PC-9 (cell line): ENCODE results near the gene C2CD4B. TPM values are rescaled to one million over a fixed set of nuclear protein-coding genes. Genes with fewer than 3 reads are reported as not detected.
A peak's percentile ranks its signal among the peaks of the same experiment; 100 is the strongest.

Source experiments
- BruUV-seq: library from RNA; stranded (reverse); fragments of 400-500 nt; replicated peaks from 2 replicates; lab custom pipeline; 2021; lab: Mats Ljungman, UMichigan
- CTCF ChIA-PET: fragments of 300-600 bp; sonication (Branson Sonifier 250); formaldehyde crosslinking; loops from one replicate; lab custom pipeline; 2022; ENCODE audit warnings: antibody characterized with exemption; lab: Charles Lee
- POLR2A ChIA-PET: fragments of 300-600 bp; sonication (Branson Sonifier 250); formaldehyde crosslinking; loops from one replicate; lab custom pipeline; 2022; ENCODE audit warnings: antibody characterized with exemption; ENCODE audit not compliant: unreplicated experiment; lab: Charles Lee
- DNase-seq, 2 experiments: peaks; one replicate each; pipeline versions ENCODE4 v3.0.0 to v3.0.0-alpha.2; 2015 to 2022; ENCODE audit warnings: mixed read lengths in 1 of 2
- H2AFZ ChIP-seq: fragments of 200-600 bp; sonication (generic); 2 replicates; pipeline ENCODE4 v1.8.1; 2017; ENCODE audit warnings: antibody characterized with exemption
- H3F3A ChIP-seq: fragments of 200-600 bp; sonication (generic); 2 replicates; pipeline ENCODE4 v1.8.1; 2017; ENCODE audit warnings: antibody characterized with exemption, mild to moderate bottlenecking, low read depth; ENCODE audit not compliant: insufficient read depth
- H3K27ac ChIP-seq: fragments of 200-600 bp; sonication (generic); 2 replicates; pipeline ENCODE4 v1.6.1; 2016; ENCODE audit warnings: mixed run types
- H3K27me3 ChIP-seq: fragments of 200-600 bp; sonication (generic); 2 replicates; pipeline ENCODE4 v1.6.1; 2016; ENCODE audit warnings: low read depth, mixed run types; ENCODE audit not compliant: insufficient read depth
- H3K36me3 ChIP-seq: fragments of 200-600 bp; sonication (generic); 2 replicates; pipeline ENCODE4 v1.6.1; 2016; ENCODE audit warnings: low read depth, mixed run types
- H3K4me1 ChIP-seq: fragments of 200-600 bp; sonication (generic); replicated peaks from 2 replicates; pipeline ENCODE4 v1.6.1; 2016; ENCODE audit warnings: mixed run types; ENCODE audit not compliant: insufficient read depth
- H3K4me2 ChIP-seq: fragments of 200-600 bp; sonication (generic); 2 replicates; pipeline ENCODE4 v1.6.1; 2017; ENCODE audit warnings: mixed run types
- H3K4me3 ChIP-seq: fragments of 200-600 bp; sonication (generic); 2 replicates; pipeline ENCODE4 v1.6.1; 2016; ENCODE audit warnings: mixed run types
- H3K79me2 ChIP-seq: fragments of 200-600 bp; sonication (generic); 2 replicates; pipeline ENCODE4 v1.6.1; 2017; ENCODE audit warnings: low read depth, mixed run types
- H3K9me2 ChIP-seq: fragments of 200-600 bp; sonication (generic); 2 replicates; pipeline ENCODE4 v1.8.1; 2017; ENCODE audit warnings: mild to moderate bottlenecking; ENCODE audit not compliant: insufficient read depth
- H3K9me3 ChIP-seq: fragments of 200-600 bp; sonication (generic); 2 replicates; pipeline ENCODE4 v1.8.1; 2016; ENCODE audit warnings: low read depth; ENCODE audit not compliant: insufficient read depth
- H4K20me1 ChIP-seq: fragments of 200-600 bp; sonication (generic); 2 replicates; pipeline ENCODE4 v1.8.1; 2017; ENCODE audit not compliant: insufficient read depth
- EZH2 ChIP-seq: fragments of 200-600 bp; sonication (generic); IDR thresholded peaks from 2 replicates; pipeline ENCODE4 v1.8.0; 2017; ENCODE audit warnings: antibody characterized with exemption, low read depth
- intact Hi-C: fragments of 100-400 bp; cut with micrococcal nuclease; formaldehyde crosslinking; loops from one replicate; pipeline ENCODE4 v1.10.0; 2022; ENCODE audit not compliant: unreplicated experiment
- total RNA-seq: library from RNA; stranded (reverse); gene quantifications from 2 replicates; pipeline ENCODE4 v1.2.3, GENCODE V29; 2021
- TF ChIP-seq, protein P1 (sequence below): fragments of 200-600 bp; sonication (generic); conservative IDR thresholded peaks from 2 replicates; pipeline ENCODE4 v1.6.1; 2017; ENCODE audit warnings: mixed run types, antibody characterized with exemption, mild to moderate bottlenecking, moderate library complexity

The C2CD4B gene
- total RNA-seq, 1 experiment from 2014 or later: not detected

DNA sequence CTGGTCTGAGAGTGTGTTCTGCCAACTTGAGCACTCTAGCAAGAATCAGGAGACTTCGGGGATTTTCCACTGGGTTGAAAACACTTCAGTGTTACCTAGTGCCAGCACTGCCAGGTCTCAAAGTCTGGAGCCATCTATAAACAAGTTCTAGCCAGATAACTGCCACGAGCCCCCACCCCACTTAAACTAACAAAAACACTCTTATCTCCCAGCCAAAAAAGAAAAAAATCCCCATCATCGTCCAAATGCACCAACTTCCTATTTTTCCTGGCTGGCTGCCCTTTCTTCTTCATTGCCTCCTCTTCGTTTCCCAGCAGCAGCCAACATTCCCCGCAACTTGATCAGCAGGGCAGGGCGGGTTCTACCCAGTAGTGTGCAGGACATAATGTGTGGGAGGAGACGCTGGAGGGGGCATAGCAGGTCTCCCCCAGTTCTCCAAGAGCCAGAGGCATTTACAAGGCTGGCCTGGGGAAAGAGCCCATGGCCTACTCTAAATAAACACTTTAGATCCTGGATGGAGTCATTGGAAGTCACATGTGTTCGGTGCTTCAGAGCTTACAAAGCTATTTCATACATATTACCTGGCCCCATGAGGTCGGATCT, 29.5 kb downstream of the C2CD4B start:
- ChIA-PET POLR2A (no interaction called here), CTCF (no interaction called here)
- no peaks in the 10 kb centered on the region for H3F3A ChIP-seq
- DNase-seq: peak in 1 of 2 experiments; percentile 34
- no peaks in the 10 kb centered on the region for H3K79me2 ChIP-seq
- H3K36me3 ChIP-seq: no peaks in the 10 kb centered on the region
- H3K4me3 ChIP-seq: no peak overlapping the region
- no peak overlapping the region for H3K27ac ChIP-seq
- intact Hi-C loops: loop anchor here (5.0 kb wide), 1 partner anchor 263 kb away; no protein-coding TSS in a partner anchor
- BruUV-seq: no TSS peak
- H3K27me3 ChIP-seq: no peaks in the 10 kb centered on the region
- no peaks in the 10 kb centered on the region; the same call in 1 of the 2 replicates for H3K4me1 ChIP-seq
- H3K9me3 ChIP-seq: no peaks in the 10 kb centered on the region
- no peak overlapping the region for H3K4me2 ChIP-seq
- no peaks in the 10 kb centered on the region for H3K9me2 ChIP-seq
- no peaks in the 10 kb centered on the region for H4K20me1 ChIP-seq
- no peak for TF ChIP-seq EZH2
- TF ChIP-seq, protein P1, sequence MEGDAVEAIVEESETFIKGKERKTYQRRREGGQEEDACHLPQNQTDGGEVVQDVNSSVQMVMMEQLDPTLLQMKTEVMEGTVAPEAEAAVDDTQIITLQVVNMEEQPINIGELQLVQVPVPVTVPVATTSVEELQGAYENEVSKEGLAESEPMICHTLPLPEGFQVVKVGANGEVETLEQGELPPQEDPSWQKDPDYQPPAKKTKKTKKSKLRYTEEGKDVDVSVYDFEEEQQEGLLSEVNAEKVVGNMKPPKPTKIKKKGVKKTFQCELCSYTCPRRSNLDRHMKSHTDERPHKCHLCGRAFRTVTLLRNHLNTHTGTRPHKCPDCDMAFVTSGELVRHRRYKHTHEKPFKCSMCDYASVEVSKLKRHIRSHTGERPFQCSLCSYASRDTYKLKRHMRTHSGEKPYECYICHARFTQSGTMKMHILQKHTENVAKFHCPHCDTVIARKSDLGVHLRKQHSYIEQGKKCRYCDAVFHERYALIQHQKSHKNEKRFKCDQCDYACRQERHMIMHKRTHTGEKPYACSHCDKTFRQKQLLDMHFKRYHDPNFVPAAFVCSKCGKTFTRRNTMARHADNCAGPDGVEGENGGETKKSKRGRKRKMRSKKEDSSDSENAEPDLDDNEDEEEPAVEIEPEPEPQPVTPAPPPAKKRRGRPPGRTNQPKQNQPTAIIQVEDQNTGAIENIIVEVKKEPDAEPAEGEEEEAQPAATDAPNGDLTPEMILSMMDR: no peak
- H2AFZ ChIP-seq: no peak overlapping the region

DNA sequence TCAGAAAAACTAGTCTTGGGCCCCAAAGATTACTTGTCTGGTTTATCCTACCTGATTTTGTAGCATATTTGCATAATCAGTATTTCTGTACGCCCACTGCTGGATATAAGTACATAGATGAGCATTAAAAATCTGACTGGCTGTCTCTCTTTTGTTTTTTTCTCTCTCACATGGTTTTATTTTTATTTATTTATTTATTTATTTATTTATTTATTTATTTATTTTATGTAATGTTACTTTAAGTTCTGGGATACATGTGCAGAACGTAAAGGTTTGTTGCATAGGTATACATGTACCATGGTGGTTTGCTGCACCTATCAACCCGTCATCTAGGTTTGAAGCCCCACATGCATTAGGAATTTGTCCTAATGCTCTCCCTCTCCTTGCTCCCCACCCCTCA, 31.9 kb downstream of the C2CD4B start:
- Histone ChIP-seq H3K4me2 (no peak overlapping the region), H3F3A (no peaks in the 10 kb centered on the region), H3K4me1 (no peaks in the 10 kb centered on the region; the same call in 1 of the 2 replicates), H3K4me3 (no peak overlapping the region), H3K9me3 (no peaks in the 10 kb centered on the region), H2AFZ (no peak overlapping the region), H3K9me2 (no peaks in the 10 kb centered on the region), H3K79me2 (no peaks in the 10 kb centered on the region), H3K27ac (no peak overlapping the region), H3K36me3 (no peaks in the 10 kb centered on the region), H3K27me3 (no peaks in the 10 kb centered on the region), H4K20me1 (no peaks in the 10 kb centered on the region)
- no TSS peak for BruUV-seq
- DNase-seq: no peak
- POLR2A ChIA-PET: no interaction called here
- TF ChIP-seq EZH2: no peak
- TF ChIP-seq, protein P1: no peak
- intact Hi-C loops: no loop called here
- CTCF ChIA-PET: no interaction called here

DNA sequence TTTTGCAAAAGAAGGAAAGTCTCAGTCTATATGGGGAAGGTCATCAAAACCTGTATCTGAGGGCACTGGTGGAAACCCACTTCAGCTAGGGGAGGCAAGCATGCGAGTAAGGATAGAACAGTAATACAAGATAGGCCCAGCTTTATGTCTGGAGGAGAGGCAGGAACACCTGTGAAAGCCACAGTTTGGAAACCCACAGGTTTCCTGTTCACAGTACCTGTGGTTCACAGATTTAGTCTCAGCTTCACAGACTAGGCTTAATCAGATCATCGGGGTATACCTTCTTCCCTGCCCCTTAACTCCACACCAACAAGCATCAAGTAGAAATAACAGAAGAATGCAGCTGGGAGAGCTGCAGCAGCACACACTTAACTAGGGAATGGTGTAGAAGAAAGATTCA, 36.2 kb downstream of the C2CD4B start:
- no TSS peak for BruUV-seq
- ChIA-PET CTCF (no interaction called here), POLR2A (no interaction called here)
- Histone ChIP-seq H3K79me2 (no peaks in the 10 kb centered on the region), H3K4me2 (no peak overlapping the region), H3F3A (no peaks in the 10 kb centered on the region), H3K9me3 (no peaks in the 10 kb centered on the region), H3K36me3 (no peaks in the 10 kb centered on the region), H2AFZ (no peak overlapping the region), H4K20me1 (no peaks in the 10 kb centered on the region), H3K4me1 (no peaks in the 10 kb centered on the region), H3K4me3 (no peak overlapping the region), H3K9me2 (no peaks in the 10 kb centered on the region), H3K27ac (no peak overlapping the region), H3K27me3 (no peaks in the 10 kb centered on the region)
- TF ChIP-seq, protein P1: no peak
- no peak for TF ChIP-seq EZH2
- intact Hi-C loops: no loop called here
- no peak for DNase-seq
